ENCODE data around the gene DIS3L2. TPM values are rescaled to one million over a fixed set of nuclear protein-coding genes. Genes with fewer than 3 reads are reported as not detected.
"Not testable (repeated sequence)": the region's sequence is repeated elsewhere in the genome, so short reads cannot be mapped to it uniquely, and the experiment has no call there.

The DIS3L2 gene
- total RNA-seq, 4 donors from 2014 or later, result 12.8 to 27.3 (median 16.8) TPM

DNA sequence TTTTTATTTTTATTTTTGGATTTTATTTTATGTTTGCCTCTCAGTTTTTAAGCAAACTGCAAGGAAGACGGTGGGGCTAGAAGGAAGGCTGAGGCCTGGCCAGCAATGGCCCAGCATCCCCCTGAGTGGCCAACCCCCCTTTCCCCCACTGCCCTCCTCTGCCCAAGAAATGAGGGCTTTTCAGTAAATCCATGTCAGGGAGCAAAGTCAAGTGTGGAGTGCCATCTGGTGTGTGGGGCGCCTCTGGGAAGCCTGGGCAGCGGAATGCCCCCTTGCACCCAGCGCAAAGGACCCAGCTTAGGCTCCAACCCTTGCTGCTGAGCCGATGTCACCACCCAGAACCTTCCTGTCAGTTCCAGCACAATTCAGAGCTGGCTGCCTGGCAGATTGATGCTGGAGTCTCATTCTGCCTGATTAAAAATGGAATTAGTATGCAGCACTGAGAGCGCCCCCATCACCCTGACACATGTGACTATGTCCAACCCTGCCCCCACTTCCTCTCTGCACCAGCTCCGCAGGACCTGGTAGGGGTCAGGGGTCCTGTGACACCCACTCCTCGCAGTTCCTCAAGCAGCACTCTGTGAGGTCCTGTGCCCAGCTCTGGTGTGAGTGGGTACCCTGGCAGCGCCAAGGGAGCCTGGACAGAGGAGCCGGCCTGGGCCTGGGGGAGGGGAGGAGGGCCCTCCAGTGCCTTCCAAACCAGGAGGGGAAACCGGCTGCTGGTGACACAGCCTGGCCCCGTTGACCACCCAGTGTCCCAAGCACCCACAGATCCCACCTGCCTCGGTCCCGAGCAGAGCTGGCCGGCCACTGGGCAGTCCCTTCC, 407.8 kb downstream of the DIS3L2 start:
- TF ChIP-seq POLR2A (IDR thresholded peaks at IDR 0.05), result no peak
- TF ChIP-seq, protein P1, sequence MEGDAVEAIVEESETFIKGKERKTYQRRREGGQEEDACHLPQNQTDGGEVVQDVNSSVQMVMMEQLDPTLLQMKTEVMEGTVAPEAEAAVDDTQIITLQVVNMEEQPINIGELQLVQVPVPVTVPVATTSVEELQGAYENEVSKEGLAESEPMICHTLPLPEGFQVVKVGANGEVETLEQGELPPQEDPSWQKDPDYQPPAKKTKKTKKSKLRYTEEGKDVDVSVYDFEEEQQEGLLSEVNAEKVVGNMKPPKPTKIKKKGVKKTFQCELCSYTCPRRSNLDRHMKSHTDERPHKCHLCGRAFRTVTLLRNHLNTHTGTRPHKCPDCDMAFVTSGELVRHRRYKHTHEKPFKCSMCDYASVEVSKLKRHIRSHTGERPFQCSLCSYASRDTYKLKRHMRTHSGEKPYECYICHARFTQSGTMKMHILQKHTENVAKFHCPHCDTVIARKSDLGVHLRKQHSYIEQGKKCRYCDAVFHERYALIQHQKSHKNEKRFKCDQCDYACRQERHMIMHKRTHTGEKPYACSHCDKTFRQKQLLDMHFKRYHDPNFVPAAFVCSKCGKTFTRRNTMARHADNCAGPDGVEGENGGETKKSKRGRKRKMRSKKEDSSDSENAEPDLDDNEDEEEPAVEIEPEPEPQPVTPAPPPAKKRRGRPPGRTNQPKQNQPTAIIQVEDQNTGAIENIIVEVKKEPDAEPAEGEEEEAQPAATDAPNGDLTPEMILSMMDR (IDR thresholded peaks at IDR 0.05 in 4 of 5, conservative IDR thresholded peaks at IDR 0.05 in 1 of 5), result no peak
- ATAC-seq (no peak), DNase-seq (no peak)
- H3K27ac ChIP-seq, result no peak overlapping the region
- no peaks in the 10 kb centered on the region for H3K27me3 ChIP-seq
- H3K9me3 ChIP-seq, result no peaks in the 10 kb centered on the region
- no peaks in the 10 kb centered on the region for H3K36me3 ChIP-seq
- no peaks in the 10 kb centered on the region for H3K4me1 ChIP-seq
- intact Hi-C loops (cut with DNase I; ENCODE audit: low total_unique reads), result no loop called here
- H3K4me3 ChIP-seq, result no peak overlapping the region
- in situ Hi-C loops (cut with MboI; ENCODE audit: low sequenced_read_pairs in 4 of 4), result no loop called here

DNA sequence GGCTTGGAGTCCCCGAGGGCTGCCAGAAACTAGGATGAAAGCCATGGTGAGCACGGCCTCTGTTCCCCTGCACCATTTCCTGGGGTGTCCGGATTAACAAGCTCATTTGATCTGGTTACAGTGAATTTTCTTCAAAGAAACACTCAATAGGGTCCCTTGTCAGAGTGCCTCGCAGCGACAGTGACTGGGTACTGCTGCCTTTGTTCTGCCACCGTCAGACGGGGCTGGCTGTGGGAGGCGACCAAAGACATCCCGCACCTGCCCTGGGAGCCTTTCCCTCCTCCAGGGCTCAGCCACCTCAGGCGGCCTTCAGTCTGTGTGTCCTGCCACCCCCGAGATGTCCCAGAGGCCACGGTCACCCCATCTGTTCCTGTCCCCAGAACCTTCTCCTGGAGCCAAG, 408.5 kb downstream of the DIS3L2 start:
- in situ Hi-C loops (cut with MboI; ENCODE audit: low sequenced_read_pairs in 4 of 4); H3K4me1 ChIP-seq; ATAC-seq; H3K36me3 ChIP-seq; H3K4me3 ChIP-seq; H3K27me3 ChIP-seq; DNase-seq; H3K9me3 ChIP-seq; intact Hi-C loops (cut with DNase I; ENCODE audit: low total_unique reads); H3K27ac ChIP-seq: not testable (repeated sequence)

DNA sequence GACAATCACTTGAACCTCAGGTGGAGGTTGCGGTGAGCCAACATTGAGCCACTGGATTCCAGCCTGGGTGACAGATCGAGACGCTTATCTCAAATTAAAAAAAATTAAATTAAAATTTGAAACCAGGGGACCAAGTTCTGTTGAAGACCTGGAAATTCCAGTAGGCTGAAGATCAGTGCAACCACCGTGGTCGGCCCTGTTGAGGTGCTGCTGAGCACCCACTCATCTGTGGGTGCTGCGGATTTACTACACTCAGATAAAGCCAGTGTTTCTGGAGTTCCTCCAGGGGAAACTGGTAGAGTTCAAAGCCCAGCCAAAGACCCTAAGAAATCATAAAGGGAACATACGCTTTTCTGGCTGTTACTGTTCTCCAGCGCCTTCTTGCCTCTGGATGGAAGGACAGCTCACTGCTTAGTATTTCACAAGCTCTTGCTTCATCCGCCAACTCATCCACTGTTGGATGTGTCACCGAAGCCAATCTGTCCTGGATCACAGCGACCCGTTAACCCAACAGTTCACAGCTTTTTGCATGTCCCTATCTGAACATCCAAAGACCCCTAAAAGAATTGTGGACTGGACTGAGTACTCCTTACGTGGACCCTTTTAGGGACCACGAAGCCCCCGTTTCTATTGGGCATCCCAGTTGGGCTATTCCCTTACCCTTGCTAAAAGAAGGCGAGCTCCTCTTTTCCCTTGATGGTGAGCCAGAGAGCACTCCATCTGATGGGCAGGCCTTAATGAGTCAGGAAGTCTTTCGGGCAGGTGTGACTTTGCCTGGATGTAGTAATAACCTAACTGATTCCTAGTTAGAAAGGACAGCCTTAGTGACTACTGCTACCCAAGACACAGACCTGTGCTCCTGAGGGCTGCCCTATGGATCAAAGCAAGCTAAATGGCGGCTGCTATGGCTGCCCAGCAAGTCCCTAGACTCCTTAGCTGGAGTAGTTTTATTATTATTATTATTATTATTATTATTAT, 411.0 kb downstream of the DIS3L2 start:
- intact Hi-C loops (cut with DNase I; ENCODE audit: low total_unique reads), result no loop called here
- Histone ChIP-seq H3K27ac (no peak overlapping the region), H3K4me1 (no peaks in the 10 kb centered on the region), H3K36me3 (no peaks in the 10 kb centered on the region), H3K4me3 (no peak overlapping the region), H3K27me3 (no peaks in the 10 kb centered on the region), H3K9me3 (no peaks in the 10 kb centered on the region)
- TF ChIP-seq, protein P1 (IDR thresholded peaks at IDR 0.05 in 4 of 5, conservative IDR thresholded peaks at IDR 0.05 in 1 of 5), result no peak
- no peak for TF ChIP-seq POLR2A (IDR thresholded peaks at IDR 0.05)
- ATAC-seq (no peak), DNase-seq (no peak)
- in situ Hi-C loops (cut with MboI; ENCODE audit: low sequenced_read_pairs in 4 of 4), result no loop called here

DNA sequence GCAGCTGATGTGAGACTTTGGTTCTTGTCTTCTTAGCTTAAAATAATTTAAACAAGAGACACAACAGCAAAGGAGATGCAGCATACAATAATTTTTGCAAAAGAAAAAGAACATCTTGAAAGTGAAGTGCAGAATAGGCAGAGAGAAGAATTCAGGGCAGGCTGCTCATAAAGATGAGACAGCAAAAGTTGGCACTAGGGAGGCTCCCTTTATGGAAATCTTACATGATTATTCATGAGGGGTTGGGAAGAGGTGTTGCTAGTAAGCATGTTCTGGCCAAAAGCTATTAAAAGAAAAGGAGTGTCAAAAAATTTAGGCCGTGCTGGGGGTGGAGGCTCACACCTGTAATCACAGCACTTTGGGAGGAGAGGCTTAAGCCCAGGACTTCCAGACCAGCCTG, 412.8 kb downstream of the DIS3L2 start:
- intact Hi-C loops (cut with DNase I; ENCODE audit: low total_unique reads), result no loop called here
- no peak overlapping the region for H3K4me3 ChIP-seq
- H3K27ac ChIP-seq, result no peak overlapping the region

More for the DNA sequence above, 412.8 kb downstream of the DIS3L2 start:
- TF ChIP-seq, protein P1 (IDR thresholded peaks at IDR 0.05 in 4 of 5, conservative IDR thresholded peaks at IDR 0.05 in 1 of 5), result no peak
- no peak for TF ChIP-seq POLR2A (IDR thresholded peaks at IDR 0.05)
- H3K9me3 ChIP-seq, result no peaks in the 10 kb centered on the region
- no peaks in the 10 kb centered on the region for H3K27me3 ChIP-seq
- DNase-seq (no peak), ATAC-seq (no peak)
- in situ Hi-C loops (cut with MboI; ENCODE audit: low sequenced_read_pairs in 4 of 4), result no loop called here
- H3K4me1 ChIP-seq, result no peaks in the 10 kb centered on the region
- no peaks in the 10 kb centered on the region for H3K36me3 ChIP-seq

Data from gastrocnemius medialis (tissue), 4 donors.